Kidney (tissue), 14 donors: ENCODE measurements around the gene TRMT44. TPM values are rescaled to one million over a fixed set of nuclear protein-coding genes. Genes with fewer than 3 reads are reported as not detected.
A peak's percentile ranks its signal among the peaks of the same experiment; 100 is the strongest.

Source experiments
- DNase-seq, 5 donors: peaks; one replicate each; pipeline ENCODE4 v3.0.0-alpha.2; 2013 to 2020
- FAIRE-seq: peaks from 2 replicates; lab custom pipeline; 2012; peaks lifted over from hg19 to GRCh38; lab: Jason Lieb, UNC
- H3K27ac ChIP-seq, 2 donors: one replicate each; pipeline ENCODE4 v1.7.0; 2013; ENCODE audit warnings: low read depth in 2 of 2, low read length in 2 of 2, inconsistent platforms in 1 of 2
- H3K27me3 ChIP-seq: one replicate; pipeline ENCODE4 v1.7.1; 2013; ENCODE audit warnings: low read length, inconsistent platforms; ENCODE audit not compliant: control insufficient read depth, insufficient read depth
- H3K36me3 ChIP-seq, 3 donors: one replicate each; pipeline versions ENCODE4 v1.7.0 to v1.7.1; 2013; ENCODE audit warnings: low read length in 3 of 3, control low read depth in 1 of 3, inconsistent platforms in 1 of 3; ENCODE audit not compliant: insufficient read depth in 3 of 3, control insufficient read depth in 2 of 3
- H3K4me1 ChIP-seq, 3 donors: one replicate each; pipeline versions ENCODE4 v1.7.0 to v1.7.1; 2013; ENCODE audit warnings: low read length in 3 of 3, inconsistent platforms in 1 of 3, low read depth in 1 of 3; ENCODE audit not compliant: control insufficient read depth in 2 of 3, insufficient read depth in 2 of 3
- H3K4me3 ChIP-seq, 3 donors: one replicate each; pipeline versions ENCODE4 v1.7.0 to v1.8.1; 2013; ENCODE audit warnings: low read length in 3 of 3, control low read depth in 1 of 3, inconsistent platforms in 1 of 3
- H3K9ac ChIP-seq, 3 donors: one replicate each; pipeline versions ENCODE4 v1.7.0 to v1.7.1; 2013; ENCODE audit warnings: low read length in 3 of 3, control low read depth in 1 of 3, inconsistent platforms in 1 of 3
- H3K9me3 ChIP-seq, 3 donors: one replicate each; pipeline versions ENCODE4 v1.7.0 to v1.7.1; 2013; ENCODE audit warnings: low read length in 3 of 3, control low read depth in 1 of 3, inconsistent platforms in 1 of 3; ENCODE audit not compliant: control insufficient read depth in 2 of 3, insufficient read depth in 1 of 3
- CTCF ChIP-seq: IDR thresholded peaks from 3 replicates; pipeline ENCODE4 v1.5.1; 2012; ENCODE audit warnings: mild to moderate bottlenecking, moderate library complexity, borderline replicate concordance; ENCODE audit not compliant: insufficient read depth; ENCODE audit errors: extremely low read depth
- intact Hi-C: fragments of 100-400 bp; cut with DNase I; formaldehyde crosslinking; loops from one replicate; pipeline ENCODE4 v1.11.1; 2022
- polyA plus RNA-seq: library from polyadenylated mRNA; stranded (reverse); fragments of 350-450 nt; fragmentation: Illumina TruSeq; extraction: RNeasy Lipid Tissue Mini Kit (QIAGEN cat#74804); gene quantifications from one replicate; pipeline ENCODE4 v1.2.3, GENCODE V29; 2014; ENCODE audit warnings: low read depth, low replicate concordance; ENCODE audit not compliant: insufficient read depth
- total RNA-seq: library from RNA; stranded (reverse); fragmentation: NEBNext Ultra II Directional; extraction: Animal tissue kit (Norgen Biotek cat#: 25700); gene quantifications from one replicate; pipeline ENCODE4 v1.2.1, GENCODE V29; 2021
- donor health status: control.
- donor health status: control.
- donor health status: control.
- donor health status: control.
- donor health status: control.
- donor health status: DM: yes; HTN: yes; CAD: no.
- donor health status: Normal renal cell carcinoma (clear cell type).

TRMT44 gene
- total and polyA plus RNA-seq, 2 donors from 2014 or later = 5.1 to 20.1 TPM

GRCh38 chr4:8516061-8516573, 75.5 kb downstream of the TRMT44 start:
- TF ChIP-seq CTCF = no peak
- DNase-seq = peak in 1 of 5 donors; percentile 35
- no peaks in the 10 kb centered on the region for H3K4me1 ChIP-seq
- no peaks in the 10 kb centered on the region for H3K36me3 ChIP-seq
- intact Hi-C loops = no loop called here
- no peak overlapping the region for H3K27ac ChIP-seq
- no peak overlapping the region for H3K4me3 ChIP-seq
- H3K9ac ChIP-seq = no peak overlapping the region
- no peaks in the 10 kb centered on the region for H3K27me3 ChIP-seq
- H3K9me3 ChIP-seq = no peaks in the 10 kb centered on the region
- no peak for FAIRE-seq

- no peak overlapping the region for H3K27ac ChIP-seq
- H3K9ac ChIP-seq = no peak overlapping the region
- no peaks in the 10 kb centered on the region for H3K36me3 ChIP-seq
- no peak for DNase-seq
- no peaks in the 10 kb centered on the region for H3K27me3 ChIP-seq
- no peak overlapping the region for H3K4me3 ChIP-seq
- H3K9me3 ChIP-seq = no peaks in the 10 kb centered on the region
- no peak for FAIRE-seq
- no peak for TF ChIP-seq CTCF
- intact Hi-C loops = no loop called here
- H3K4me1 ChIP-seq = no peaks in the 10 kb centered on the region
These were observed 76.5 kb downstream of the TRMT44 start for GRCh38 chr4:8516996-8517550.

GRCh38 chr4:8517946-8518345, 77.4 kb downstream of the TRMT44 start:
- Histone ChIP-seq H3K27ac (no peak overlapping the region), H3K27me3 (no peaks in the 10 kb centered on the region), H3K36me3 (no peaks in the 10 kb centered on the region), H3K9me3 (no peaks in the 10 kb centered on the region), H3K9ac (no peak overlapping the region), H3K4me3 (no peak overlapping the region), H3K4me1 (no peaks in the 10 kb centered on the region)
- no peak for FAIRE-seq
- no peak for DNase-seq
- intact Hi-C loops = no loop called here
- no peak for TF ChIP-seq CTCF
